ENCODE measurements around the gene SMG6.

SMG6 gene

DNA sequence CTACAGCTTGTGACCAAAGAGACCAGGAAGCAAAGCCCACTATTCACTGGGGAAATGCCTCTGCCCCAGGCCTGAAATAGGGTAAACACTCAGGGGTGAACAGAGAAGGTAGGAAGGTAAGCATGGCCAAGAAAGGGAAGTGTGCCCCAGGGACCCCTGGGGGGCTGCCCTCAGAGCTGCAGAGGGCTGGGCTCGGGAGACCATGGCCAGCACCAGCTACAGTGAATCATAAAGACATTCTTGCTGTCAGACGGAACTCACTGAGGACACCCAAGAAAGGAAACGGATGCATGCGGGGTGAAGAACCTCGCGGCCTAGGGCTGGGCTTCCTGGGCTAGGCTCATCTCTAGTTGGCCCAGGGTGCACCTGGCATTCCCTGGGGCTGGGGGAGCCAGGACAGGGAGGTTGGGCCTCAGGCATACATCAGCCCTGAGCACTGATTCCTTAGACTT lies 239.0 kb downstream of the SMG6 start:
- Histone ChIP-seq H3K36me3 (ENCODE audit: low read length) (no peaks in the 10 kb centered on the region), H3K9me2 (replicated peaks; ENCODE audit: insufficient read depth, low read length) (no peaks in the 10 kb centered on the region), H3K9ac (ENCODE audit: low read length) (no peak overlapping the region), H3K27me3 (ENCODE audit: low read length) (no peaks in the 10 kb centered on the region), H3K27ac (ENCODE audit: low read depth, low read length) (no peak overlapping the region), H3K79me2 (ENCODE audit: insufficient read depth, low read length) (no peaks in the 10 kb centered on the region), H2AFZ (ENCODE audit: low read depth, low read length, severe bottlenecking) (no peak overlapping the region), H3F3A (ENCODE audit: insufficient read depth) (no peaks in the 10 kb centered on the region), H3K4me2 (ENCODE audit: low read depth, low read length, poor library complexity, severe bottlenecking) (no peak overlapping the region), H3K9me3 (ENCODE audit: insufficient read depth, low read length) (no peaks in the 10 kb centered on the region), H3K4me3 (ENCODE audit: insufficient read depth, low read length, poor library complexity, severe bottlenecking) (no peak overlapping the region), H4K20me1 (ENCODE audit: low read depth, low read length) (no peaks in the 10 kb centered on the region)
- no peak for TF ChIP-seq EZH2phosphoT487 (conservative IDR thresholded peaks at IDR 0.05; ENCODE audit: low read length)
- TF ChIP-seq, protein P1, sequence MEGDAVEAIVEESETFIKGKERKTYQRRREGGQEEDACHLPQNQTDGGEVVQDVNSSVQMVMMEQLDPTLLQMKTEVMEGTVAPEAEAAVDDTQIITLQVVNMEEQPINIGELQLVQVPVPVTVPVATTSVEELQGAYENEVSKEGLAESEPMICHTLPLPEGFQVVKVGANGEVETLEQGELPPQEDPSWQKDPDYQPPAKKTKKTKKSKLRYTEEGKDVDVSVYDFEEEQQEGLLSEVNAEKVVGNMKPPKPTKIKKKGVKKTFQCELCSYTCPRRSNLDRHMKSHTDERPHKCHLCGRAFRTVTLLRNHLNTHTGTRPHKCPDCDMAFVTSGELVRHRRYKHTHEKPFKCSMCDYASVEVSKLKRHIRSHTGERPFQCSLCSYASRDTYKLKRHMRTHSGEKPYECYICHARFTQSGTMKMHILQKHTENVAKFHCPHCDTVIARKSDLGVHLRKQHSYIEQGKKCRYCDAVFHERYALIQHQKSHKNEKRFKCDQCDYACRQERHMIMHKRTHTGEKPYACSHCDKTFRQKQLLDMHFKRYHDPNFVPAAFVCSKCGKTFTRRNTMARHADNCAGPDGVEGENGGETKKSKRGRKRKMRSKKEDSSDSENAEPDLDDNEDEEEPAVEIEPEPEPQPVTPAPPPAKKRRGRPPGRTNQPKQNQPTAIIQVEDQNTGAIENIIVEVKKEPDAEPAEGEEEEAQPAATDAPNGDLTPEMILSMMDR (IDR thresholded peaks at IDR 0.05; ENCODE audit: insufficient read depth, low read length, poor library complexity, severe bottlenecking), result no peak

DNA sequence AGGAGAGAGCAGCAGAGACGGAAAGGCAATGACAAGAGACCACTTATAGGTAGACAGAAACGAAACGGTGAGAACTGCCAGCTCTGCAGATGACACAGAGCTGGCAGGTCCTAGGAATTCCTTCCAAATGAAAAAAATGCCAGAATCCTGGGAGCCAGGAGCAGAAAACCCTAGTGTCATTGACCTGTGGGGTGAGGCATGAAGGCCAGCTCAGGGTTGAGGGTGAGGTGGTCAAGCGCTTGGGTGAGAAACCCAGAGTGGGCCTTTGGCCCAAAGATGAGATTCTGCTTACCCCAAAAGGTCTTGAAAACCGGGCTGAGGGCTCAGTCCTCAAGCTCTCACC lies 239.5 kb downstream of the SMG6 start:
- H3K4me2 ChIP-seq (ENCODE audit: low read depth, low read length, poor library complexity, severe bottlenecking), result no peak overlapping the region

DNA sequence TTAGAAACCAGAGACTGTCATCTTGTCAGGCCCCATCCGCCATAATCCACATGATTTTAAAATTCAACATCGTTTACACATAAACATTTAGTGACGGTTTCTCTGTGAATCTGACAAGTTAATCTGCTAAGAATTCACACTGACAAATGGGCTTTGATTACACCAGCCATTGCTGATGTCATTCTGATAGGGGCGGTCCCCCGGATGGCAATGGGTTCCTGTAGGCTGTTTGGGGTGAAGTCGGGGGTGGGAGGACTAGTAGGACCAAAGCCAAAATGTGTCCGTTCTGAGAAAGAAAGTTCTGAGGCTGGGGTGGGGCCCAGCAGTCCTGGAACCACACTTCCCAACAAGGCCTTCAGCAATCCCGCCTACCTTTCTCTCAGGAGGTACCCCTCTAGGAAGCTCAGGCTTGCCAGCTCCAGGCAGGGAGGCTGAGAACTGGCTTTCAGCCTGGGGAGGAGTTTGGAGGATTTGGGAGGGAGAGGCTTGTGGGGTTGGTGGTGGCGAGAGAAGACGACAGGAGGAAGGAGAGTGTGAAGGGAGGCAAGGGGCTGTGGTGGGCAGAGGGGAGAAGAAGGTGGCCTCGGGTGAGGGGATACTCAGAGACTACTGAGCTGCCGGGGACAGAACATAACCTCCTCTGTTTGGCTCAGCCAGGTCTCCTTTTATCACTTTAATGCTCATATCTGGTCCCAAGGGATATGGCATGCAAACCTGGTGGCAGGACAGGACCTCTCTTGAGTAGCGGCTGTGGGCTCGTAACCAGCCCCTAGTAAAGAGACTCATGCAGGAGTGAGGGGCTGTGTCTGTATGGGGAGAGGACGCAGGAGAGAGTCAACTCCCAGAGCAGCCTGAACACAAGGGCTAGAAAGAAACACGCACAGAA lies 240.1 kb downstream of the SMG6 start:
- H3K9me2 ChIP-seq (replicated peaks; ENCODE audit: insufficient read depth, low read length), result no peaks in the 10 kb centered on the region
- H3K9ac ChIP-seq (ENCODE audit: low read length), result no peak overlapping the region
- TF ChIP-seq, protein P1 (IDR thresholded peaks at IDR 0.05; ENCODE audit: insufficient read depth, low read length, poor library complexity, severe bottlenecking), result no peak
- TF ChIP-seq EZH2phosphoT487 (conservative IDR thresholded peaks at IDR 0.05; ENCODE audit: low read length), result no peak
- no peaks in the 10 kb centered on the region for H4K20me1 ChIP-seq (ENCODE audit: low read depth, low read length)
- H2AFZ ChIP-seq (ENCODE audit: low read depth, low read length, severe bottlenecking), result no peak overlapping the region
- no peak overlapping the region for H3K4me2 ChIP-seq (ENCODE audit: low read depth, low read length, poor library complexity, severe bottlenecking)
- H3F3A ChIP-seq (ENCODE audit: insufficient read depth), result no peaks in the 10 kb centered on the region
- H3K4me3 ChIP-seq (ENCODE audit: insufficient read depth, low read length, poor library complexity, severe bottlenecking), result no peak overlapping the region
- H3K36me3 ChIP-seq (ENCODE audit: low read length), result no peaks in the 10 kb centered on the region
- no peaks in the 10 kb centered on the region for H3K79me2 ChIP-seq (ENCODE audit: insufficient read depth, low read length)
- no peaks in the 10 kb centered on the region for H3K27me3 ChIP-seq (ENCODE audit: low read length)
- no peaks in the 10 kb centered on the region for H3K9me3 ChIP-seq (ENCODE audit: insufficient read depth, low read length)
- H3K27ac ChIP-seq (ENCODE audit: low read depth, low read length), result no peak overlapping the region

More for the DNA sequence above, 239.5 kb downstream of the SMG6 start:
- no peaks in the 10 kb centered on the region for H3K79me2 ChIP-seq (ENCODE audit: insufficient read depth, low read length)
- no peak for TF ChIP-seq EZH2phosphoT487 (conservative IDR thresholded peaks at IDR 0.05; ENCODE audit: low read length)
- TF ChIP-seq, protein P1 (IDR thresholded peaks at IDR 0.05; ENCODE audit: insufficient read depth, low read length, poor library complexity, severe bottlenecking), result no peak
- H4K20me1 ChIP-seq (ENCODE audit: low read depth, low read length), result no peaks in the 10 kb centered on the region
- no peak overlapping the region for H3K27ac ChIP-seq (ENCODE audit: low read depth, low read length)
- H2AFZ ChIP-seq (ENCODE audit: low read depth, low read length, severe bottlenecking), result no peak overlapping the region
- no peaks in the 10 kb centered on the region for H3K9me3 ChIP-seq (ENCODE audit: insufficient read depth, low read length)
- no peak overlapping the region for H3K4me3 ChIP-seq (ENCODE audit: insufficient read depth, low read length, poor library complexity, severe bottlenecking)
- no peaks in the 10 kb centered on the region for H3K36me3 ChIP-seq (ENCODE audit: low read length)
- no peaks in the 10 kb centered on the region for H3F3A ChIP-seq (ENCODE audit: insufficient read depth)
- H3K9me2 ChIP-seq (replicated peaks; ENCODE audit: insufficient read depth, low read length), result no peaks in the 10 kb centered on the region
- no peaks in the 10 kb centered on the region for H3K27me3 ChIP-seq (ENCODE audit: low read length)
- H3K9ac ChIP-seq (ENCODE audit: low read length), result no peak overlapping the region
